Right lobe of liver (tissue), 6 donors: ENCODE measurements around the gene OPN3. TPM values are rescaled to one million over a fixed set of nuclear protein-coding genes. Genes with fewer than 3 reads are reported as not detected.
A peak's percentile ranks its signal among the peaks of the same experiment; 100 is the strongest.

Source experiments
- ATAC-seq, 4 donors: fragments of 200-7000 bp; cut with Tn5 transposase; one replicate each; pipeline ENCODE4 v1.9.1; 2020; ENCODE audit warnings: mild to moderate bottlenecking in 4 of 4, moderate library complexity in 4 of 4
- DNase-seq, 3 donors: peaks; one replicate each; pipeline ENCODE4 v3.0.0-alpha.2; 2020
- H3K27ac ChIP-seq, 3 donors: fragments of 200-600 bp; one replicate each; pipeline ENCODE4 v1.8.0; 2022
- H3K27me3 ChIP-seq, 2 donors: fragments of 200-600 bp; one replicate each; pipeline ENCODE4 v1.8.0; 2022
- H3K36me3 ChIP-seq, 4 donors: fragments of 200-600 bp; sonication (generic) in 1 of 4; one replicate each; pipeline versions ENCODE4 v1.5.1 to v1.8.0; 2017 to 2022; ENCODE audit warnings: control low read depth in 1 of 4
- H3K4me1 ChIP-seq, 4 donors: fragments of 200-600 bp; sonication (generic) in 1 of 4; one replicate each; pipeline versions ENCODE4 v1.5.1 to v1.8.0; 2017 to 2022; ENCODE audit warnings: control low read depth in 1 of 4
- H3K4me3 ChIP-seq, 3 donors: fragments of 200-600 bp; one replicate each; pipeline ENCODE4 v1.8.0; 2022
- H3K9me3 ChIP-seq, 4 donors: fragments of 200-600 bp; sonication (generic) in 1 of 4; one replicate each; pipeline versions ENCODE4 v1.5.1 to v1.8.0; 2017 to 2022; ENCODE audit warnings: control low read depth in 1 of 4
- CTCF ChIP-seq, 4 donors: fragments of 200-600 bp in 3 of 4; fragments of 450-650 bp in 1 of 4; IDR thresholded peaks; one replicate each; pipeline versions ENCODE4 v1.5.1 to v1.8.0; 2016 to 2022; ENCODE audit warnings: antibody characterized with exemption in 4 of 4, mild to moderate bottlenecking in 2 of 4
- POLR2A ChIP-seq: fragments of 450-650 bp; IDR thresholded peaks from one replicate; pipeline ENCODE4 v1.6.1; 2017; ENCODE audit warnings: antibody characterized with exemption, mild to moderate bottlenecking
- WGBS: methylation state at CpG from one replicate; pipeline ENCODE4 v1.1.6; 2018; ENCODE audit warnings: low coverage, low lambda C conversion rate; ENCODE audit not compliant: insufficient coverage; ENCODE audit errors: missing lambda C conversion rate; 5-methylcytosine and 5-hydroxymethylcytosine counted together
- intact Hi-C, 2 donors: fragments of 100-400 bp; cut with DNase I; formaldehyde crosslinking; loops; one replicate each; pipeline versions ENCODE4 v1.11.2 to v1.14.1; 2022
- total RNA-seq, 6 experiments: library from RNA; depleted of rRNA in 2 of 6; stranded (reverse); fragments of >200 nt in 2 of 6; fragmentation: NEBNext Ultra II Directional in 3 of 6; extraction: Animal tissue kit (Norgen Biotek cat#: 25700) in 3 of 6; gene quantifications; one replicate each; pipeline versions ENCODE4 v1.1.0 to v1.2.4, GENCODE V29; 2016 to 2023
- donor health status: DM: no; HTN: yes; CAD: no.
- donor health status: DM: no; HTN: no; CAD: no.
- donor health status: DM: no; HTN: no; CAD: no.
- donor health status: DM: no; HTN: yes; CAD: no.
- donor health status: DM: no; HTN: yes; CAD: no.

The OPN3 gene
- total RNA-seq, 6 experiments from 2014 or later: 15.7 to 38.2 (median 28.8) TPM

GRCh38 chr1:241630899-241631298 lies 9.3 kb downstream of the OPN3 start:
- WGBS: 64% methylated on average over 2 of the region's 2 CpGs
- no peaks in the 10 kb centered on the region for H3K9me3 ChIP-seq
- H3K27me3 ChIP-seq: no peaks in the 10 kb centered on the region
- intact Hi-C loops: loop anchor here in 1 of 2 donors (10.0 kb wide), 1 partner anchor 204 kb away; no protein-coding TSS in a partner anchor
- peaks cover 0 to 22% (median 1%) of the 10 kb centered on the region in 4 donors for H3K4me1 ChIP-seq
- no peak overlapping the region for H3K4me3 ChIP-seq
- H3K36me3 ChIP-seq: peaks cover 0 to 8% (median under 1%) of the 10 kb centered on the region in 4 donors
- peak overlapping the region in 1 of 3 donors; percentile 34 for H3K27ac ChIP-seq
- TF ChIP-seq POLR2A (no peak), CTCF (IDR thresholded peaks at IDR 0.05) (no peak)
- ATAC-seq (peak in 2 of 4 donors; percentile 29 to 51), DNase-seq (no peak)

- Histone ChIP-seq H3K27me3 (no peaks in the 10 kb centered on the region), H3K9me3 (no peaks in the 10 kb centered on the region), H3K36me3 (peaks cover 0 to 6% (median 0%) of the 10 kb centered on the region in 4 donors), H3K4me1 (peaks cover 0 to 22% (median 1%) of the 10 kb centered on the region in 4 donors), H3K27ac (peak overlapping the region in 1 of 3 donors; percentile 34), H3K4me3 (no peak overlapping the region)
- 96% methylated on average over 1 of the region's 1 CpG for WGBS
- intact Hi-C loops: loop anchor here in 1 of 2 donors (10.0 kb wide), 1 partner anchor 204 kb away; no protein-coding TSS in a partner anchor
- ATAC-seq (no peak), DNase-seq (no peak)
- TF ChIP-seq CTCF (IDR thresholded peaks at IDR 0.05) (no peak), POLR2A (no peak)
Measured at GRCh38 chr1:241630476-241630875, 9.7 kb downstream of the OPN3 start.

- no peak overlapping the region for H3K4me3 ChIP-seq
- intact Hi-C loops: loop anchor here in 1 of 2 donors (10.0 kb wide), 1 partner anchor 205 kb away; no protein-coding TSS in a partner anchor
- TF ChIP-seq CTCF (IDR thresholded peaks at IDR 0.05): no peak
- no peak for TF ChIP-seq POLR2A
Measured at GRCh38 chr1:241630005-241630404, 10.2 kb downstream of the OPN3 start.

GRCh38 chr1:241627453-241628259 lies 12.5 kb downstream of the OPN3 start:
- H3K27ac ChIP-seq: peak overlapping the region; percentile 32 to 78 (median 54)
- DNase-seq (no peak), ATAC-seq (peak; percentile 81 to 90 (median 84))
- intact Hi-C loops: no loop called here
- peaks cover 0 to 30% (median 0%) of the 10 kb centered on the region in 4 donors for H3K4me1 ChIP-seq
- no peaks in the 10 kb centered on the region for H3K36me3 ChIP-seq
- no peaks in the 10 kb centered on the region for H3K9me3 ChIP-seq
- H3K27me3 ChIP-seq: no peaks in the 10 kb centered on the region
- H3K4me3 ChIP-seq: no peak overlapping the region
- 11% methylated on average over 9 of the region's 9 CpGs for WGBS
- no peak for TF ChIP-seq POLR2A
- peak; percentile 68 to 84 (median 74) for TF ChIP-seq CTCF (IDR thresholded peaks at IDR 0.05)

More at GRCh38 chr1:241630005-241630404, 10.2 kb downstream of the OPN3 start:
- ATAC-seq (no peak), DNase-seq (no peak)
- H3K27ac ChIP-seq: no peak overlapping the region
- no peaks in the 10 kb centered on the region for H3K9me3 ChIP-seq
- H3K36me3 ChIP-seq: peaks cover 0 to 2% (median 0%) of the 10 kb centered on the region in 4 donors
- no peaks in the 10 kb centered on the region for H3K27me3 ChIP-seq
- H3K4me1 ChIP-seq: peaks cover 0 to 22% (median 1%) of the 10 kb centered on the region in 4 donors
